Fibroblast of peridontal ligament (primary cell): ENCODE results near the gene CCL27.

Experiments
- DNase-seq: peaks from one replicate; pipeline ENCODE4 v3.0.0-alpha.2; 2010; ENCODE audit errors: extremely low read depth

The CCL27 gene

GRCh38 chr9:34662526-34663302 lies at the start of gene CCL27:
Gene CCL27, minus strand, starts transcription at chr9:34662657. Its CDS starts 24 bp downstream, at chr9:34662633.
- DNase-seq = no peak

GRCh38 chr9:34712140-34712539 lies 49.7 kb upstream of the CCL27 start:
- DNase-seq = no peak

GRCh38 chr9:34710023-34710422 lies 47.6 kb upstream of the CCL27 start, which contains the start of gene CCL21:
Gene CCL21, minus strand, starts transcription at chr9:34710136. Its CDS starts 70 bp downstream, at chr9:34710066.
- no peak for DNase-seq

- no peak for DNase-seq
Measured at GRCh38 chr9:34709196-34709978, 46.9 kb upstream of the CCL27 start.

- DNase-seq = no peak
Measured at GRCh38 chr9:34707130-34707529, 44.7 kb upstream of the CCL27 start.

- DNase-seq = peak; percentile 92
Measured at GRCh38 chr9:34701769-34702736, 39.6 kb upstream of the CCL27 start.

- peak; percentile 35 for DNase-seq
Measured at GRCh38 chr9:34701023-34701768, 38.7 kb upstream of the CCL27 start.

GRCh38 chr9:34694811-34695210 lies 32.4 kb upstream of the CCL27 start:
- no peak for DNase-seq

GRCh38 chr9:34693560-34693959 lies 31.1 kb upstream of the CCL27 start:
- no peak for DNase-seq

- DNase-seq = no peak
Measured at GRCh38 chr9:34691936-34692315, 29.5 kb upstream of the CCL27 start.

GRCh38 chr9:34690983-34691935 lies 28.8 kb upstream of the CCL27 start, which contains the start of gene CCL19:
Gene CCL19, minus strand, starts transcription at chr9:34691276. Its CDS starts 137 bp downstream, at chr9:34691139.
- DNase-seq = no peak

- no peak for DNase-seq
Measured at GRCh38 chr9:34689512-34689911, 27.1 kb upstream of the CCL27 start.

GRCh38 chr9:34689116-34689470 lies 26.6 kb upstream of the CCL27 start:
- no peak for DNase-seq

GRCh38 chr9:34688329-34689115 lies 26.1 kb upstream of the CCL27 start:
- DNase-seq = no peak

- no peak for DNase-seq
Measured at GRCh38 chr9:34687276-34688030, 25.0 kb upstream of the CCL27 start.

GRCh38 chr9:34686732-34687131 lies 24.3 kb upstream of the CCL27 start:
- peak; percentile 40 for DNase-seq

- peak; percentile 86 for DNase-seq
Measured at GRCh38 chr9:34686231-34686630, 23.8 kb upstream of the CCL27 start.

- peak; percentile 30 for DNase-seq
Measured at GRCh38 chr9:34685591-34685990, 23.1 kb upstream of the CCL27 start.
